ENCODE results near the gene OR4D11. TPM values are rescaled to one million over a fixed set of nuclear protein-coding genes. Genes with fewer than 3 reads are reported as not detected.

OR4D11 gene
- total and polyA plus RNA-seq, 9 of the 15 experiments (the other 6 are each of a cell fraction or from before 2014, with no cell fraction given) = not detected

DNA sequence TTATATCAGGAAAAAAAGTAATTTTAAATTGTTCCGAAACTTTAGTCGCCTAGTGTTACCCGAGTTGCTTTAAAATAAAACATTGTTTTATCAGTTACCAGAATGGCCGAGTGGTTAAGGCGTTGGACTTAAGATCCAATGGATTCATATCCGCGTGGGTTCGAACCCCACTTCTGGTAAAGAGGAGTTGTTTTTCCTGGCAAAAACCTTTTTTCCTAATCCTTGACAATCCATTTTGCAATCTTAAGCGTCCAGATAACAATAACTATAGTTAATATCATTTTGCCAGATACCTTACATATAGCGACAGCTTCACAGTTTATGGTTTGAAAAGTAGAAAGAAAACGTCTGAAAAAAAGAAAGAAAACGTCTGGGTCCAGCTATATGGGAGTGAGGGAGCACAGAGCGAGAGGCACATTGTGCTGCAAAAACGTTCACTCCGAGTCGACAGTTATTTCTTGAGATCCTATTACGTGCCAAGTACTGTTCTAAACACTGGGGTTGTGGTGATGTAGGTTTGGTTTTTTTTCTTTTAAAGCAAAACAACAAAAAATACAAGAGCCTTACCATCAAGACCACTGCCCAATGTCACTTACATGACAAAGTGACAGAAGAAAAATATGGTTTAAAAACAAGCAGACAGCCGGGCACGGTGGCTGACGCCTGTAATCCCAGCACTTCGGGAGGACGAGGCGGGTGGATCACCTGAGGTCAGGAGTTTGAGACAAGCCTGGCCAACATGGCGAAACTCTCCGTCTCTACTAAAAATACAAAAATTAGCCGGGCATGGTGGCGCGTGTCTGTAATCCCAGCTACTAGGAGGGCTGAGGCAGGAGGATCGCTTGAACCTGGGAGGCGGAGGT lies 48.5 kb downstream of the OR4D11 start (continued):
- no peak for TF ChIP-seq XRCC4 (IDR thresholded peaks at IDR 0.05; ENCODE audit: extremely low read depth, insufficient read depth, insufficient read length)
- TF ChIP-seq PPARD (CRISPR knock-in tag; IDR thresholded peaks at IDR 0.05) = no peak
- peak; percentile 98 for TF ChIP-seq TBP (optimal IDR thresholded peaks at IDR 0.05; ENCODE audit: low read depth, low read length)
- no peak for TF ChIP-seq ETS2 (tag; IDR thresholded peaks at IDR 0.05; ENCODE audit: borderline replicate concordance, poor library complexity, severe bottlenecking)
- no peak for TF ChIP-seq NFIX (CRISPR knock-in tag; IDR thresholded peaks at IDR 0.05; ENCODE audit: low read depth)
- no peak for TF ChIP-seq ZBTB1 (CRISPR knock-in tag; IDR thresholded peaks at IDR 0.05; ENCODE audit: borderline replicate concordance, low read depth)
- TF ChIP-seq EWSR1 (IDR thresholded peaks at IDR 0.05; ENCODE audit: borderline replicate concordance, low read depth, partially characterized antibody) = no peak
- TF ChIP-seq FUS (optimal IDR thresholded peaks at IDR 0.05; ENCODE audit: low read depth, low read length) = no peak
- TF ChIP-seq BACH1 (tag; IDR thresholded peaks at IDR 0.05) = no peak
- TF ChIP-seq ZFP1 (CRISPR knock-in tag; IDR thresholded peaks at IDR 0.05) = no peak
- no peak for TF ChIP-seq TAL1 (IDR thresholded peaks at IDR 0.05)
- no peak for TF ChIP-seq ZNF165 (CRISPR knock-in tag; IDR thresholded peaks at IDR 0.05; ENCODE audit: borderline replicate concordance)
- no peak for TF ChIP-seq KAT7 (CRISPR knock-in tag; IDR thresholded peaks at IDR 0.05; ENCODE audit: borderline replicate concordance)
- no peak for TF ChIP-seq SAP30 (IDR thresholded peaks at IDR 0.05; ENCODE audit: borderline replicate concordance, insufficient read depth, low read depth, low read length, poor library complexity, severe bottlenecking)
- TF ChIP-seq MAFK (IDR thresholded peaks at IDR 0.05; ENCODE audit: low read length) = no peak
- TF ChIP-seq TCF3 (CRISPR knock-in tag; IDR thresholded peaks at IDR 0.05) = no peak
- no peak for TF ChIP-seq ZC3H4 (CRISPR knock-in tag; IDR thresholded peaks at IDR 0.05; ENCODE audit: borderline replicate concordance)
- TF ChIP-seq NFIC (IDR thresholded peaks at IDR 0.05) = peak; percentile 43
- no peak for TF ChIP-seq EZH2 (IDR thresholded peaks at IDR 0.05; ENCODE audit: borderline replicate concordance, low read depth, low read length)
- no peak for TF ChIP-seq CHD2 (IDR thresholded peaks at IDR 0.05; ENCODE audit: low read depth, low read length)
- TF ChIP-seq TBL1XR1 (IDR thresholded peaks at IDR 0.05; ENCODE audit: low read length in 2 of 2) = peak in 1 of 2 experiments; percentile 55; a peak in 1 of 4 replicates
- TF ChIP-seq, protein P1, sequence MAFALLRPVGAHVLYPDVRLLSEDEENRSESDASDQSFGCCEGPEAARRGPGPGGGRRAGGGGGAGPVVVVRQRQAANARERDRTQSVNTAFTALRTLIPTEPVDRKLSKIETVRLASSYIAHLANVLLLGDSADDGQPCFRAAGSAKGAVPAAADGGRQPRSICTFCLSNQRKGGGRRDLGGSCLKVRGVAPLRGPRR (CRISPR knock-in tag; IDR thresholded peaks at IDR 0.05) = no peak
- no peak for TF ChIP-seq MYC (IDR thresholded peaks at IDR 0.05; ENCODE audit: low read depth, low read length)
- TF ChIP-seq MYC (CRISPR knock-in tag; IDR thresholded peaks at IDR 0.05; ENCODE audit: borderline replicate concordance, low read depth) = no peak
- TF ChIP-seq, protein P2, sequence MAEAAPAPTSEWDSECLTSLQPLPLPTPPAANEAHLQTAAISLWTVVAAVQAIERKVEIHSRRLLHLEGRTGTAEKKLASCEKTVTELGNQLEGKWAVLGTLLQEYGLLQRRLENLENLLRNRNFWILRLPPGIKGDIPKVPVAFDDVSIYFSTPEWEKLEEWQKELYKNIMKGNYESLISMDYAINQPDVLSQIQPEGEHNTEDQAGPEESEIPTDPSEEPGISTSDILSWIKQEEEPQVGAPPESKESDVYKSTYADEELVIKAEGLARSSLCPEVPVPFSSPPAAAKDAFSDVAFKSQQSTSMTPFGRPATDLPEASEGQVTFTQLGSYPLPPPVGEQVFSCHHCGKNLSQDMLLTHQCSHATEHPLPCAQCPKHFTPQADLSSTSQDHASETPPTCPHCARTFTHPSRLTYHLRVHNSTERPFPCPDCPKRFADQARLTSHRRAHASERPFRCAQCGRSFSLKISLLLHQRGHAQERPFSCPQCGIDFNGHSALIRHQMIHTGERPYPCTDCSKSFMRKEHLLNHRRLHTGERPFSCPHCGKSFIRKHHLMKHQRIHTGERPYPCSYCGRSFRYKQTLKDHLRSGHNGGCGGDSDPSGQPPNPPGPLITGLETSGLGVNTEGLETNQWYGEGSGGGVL (CRISPR knock-in tag; IDR thresholded peaks at IDR 0.05) = no peak
- no peak for TF ChIP-seq RB1 (IDR thresholded peaks at IDR 0.05; ENCODE audit: low read depth)

Data from K562 (cell line).